HCT116 (cell line): Measurements from ENCODE around the gene NFATC1. TPM values are rescaled to one million over a fixed set of nuclear protein-coding genes. Genes with fewer than 3 reads are reported as not detected.

Experiments
- ATAC-seq: fragments of 200-7000 bp; cut with Tn5 transposase; 2 replicates; pipeline ENCODE4 v1.9.1; 2020; ENCODE audit warnings: mild to moderate bottlenecking, moderate library complexity
- BruUV-seq: library from RNA; stranded (reverse); fragments of 400-500 nt; replicated peaks from 2 replicates; lab custom pipeline; 2021; lab: Mats Ljungman, UMichigan
- CTCF ChIA-PET: fragments of 300-600 bp; sonication (Branson Sonifier 250); formaldehyde crosslinking; loops from one replicate; lab custom pipeline; 2021; ENCODE audit warnings: antibody characterized with exemption; lab: Charles Lee
- POLR2A ChIA-PET: fragments of 300-600, 350-600 bp; sonication (Branson Sonifier 250); formaldehyde crosslinking; loops from one replicate; lab custom pipeline; 2021; ENCODE audit warnings: antibody characterized with exemption; lab: Charles Lee
- RAD21 ChIA-PET, 2 experiments: fragments of 300-600 bp; sonication (Branson Sonifier 250); formaldehyde crosslinking; loops; one replicate each; lab custom pipeline; 2023; ENCODE audit warnings: low total read pairs in 2 of 2; ENCODE audit not compliant: uncharacterized antibody in 2 of 2, unreplicated experiment in 2 of 2, low non-redundant PET in 1 of 2; lab: Charles Lee
- DNase-seq: peaks from one replicate; pipeline ENCODE4 v3.0.0-alpha.2; 2010; ENCODE audit warnings: low read depth, low spot score
- H2AFZ ChIP-seq: fragments of 200-600 bp; shearing (Covaris generic), sonication (generic); 2 replicates; pipeline ENCODE4 v1.6.1; 2017; ENCODE audit warnings: low read depth, mixed run types, mixed read lengths, antibody characterized with exemption, low read length; ENCODE audit not compliant: poor library complexity, severe bottlenecking
- H3K27ac ChIP-seq: 2 replicates; pipeline ENCODE4 v1.5.1; 2012; ENCODE audit warnings: low read depth, low read length
- H3K27me3 ChIP-seq: fragments of 200-600 bp; sonication (generic); 2 replicates; pipeline ENCODE4 v1.6.1; 2016; ENCODE audit warnings: mixed run types, low read length, mixed read lengths; ENCODE audit not compliant: insufficient read depth
- H3K36me3 ChIP-seq, 2 experiments: fragments of 200-500 bp in 1 of 2; fragments of 200-600 bp in 1 of 2; sonication (Bioruptor generic) in 1 of 2; sonication (generic) in 1 of 2; 2 replicates each; pipeline versions ENCODE4 v1.5.1 to v1.6.1; 2014 to 2016; ENCODE audit warnings: low read length in 2 of 2, inconsistent platforms in 1 of 2, mixed read lengths in 1 of 2, mixed run types in 1 of 2; ENCODE audit not compliant: insufficient read depth in 2 of 2, control insufficient read depth in 1 of 2
- H3K4me1 ChIP-seq, 2 experiments: fragments of 200-600 bp in 1 of 2; sonication (generic) in 1 of 2; 2 replicates each; pipeline versions ENCODE4 v1.5.1 to v1.6.1; 2012 to 2017; ENCODE audit warnings: low read length in 2 of 2, inconsistent platforms in 1 of 2, mild to moderate bottlenecking in 1 of 2, mixed read lengths in 1 of 2, mixed run types in 1 of 2, moderate library complexity in 1 of 2; ENCODE audit not compliant: insufficient read depth in 2 of 2, control insufficient read depth in 1 of 2
- H3K4me2 ChIP-seq: fragments of 200-600 bp; sonication (generic); 2 replicates; pipeline ENCODE4 v1.6.1; 2017; ENCODE audit warnings: mixed run types, low read length, mixed read lengths
- H3K4me3 ChIP-seq, 2 experiments: fragments of 200-600 bp in 1 of 2; sonication (generic) in 1 of 2; replicated peaks in 1 of 2; 2 replicates each; pipeline ENCODE4 v1.5.1; 2011 to 2016; ENCODE audit warnings: low read length in 2 of 2, control low read depth in 1 of 2, low read depth in 1 of 2, mild to moderate bottlenecking in 1 of 2, mixed read lengths in 1 of 2, mixed run types in 1 of 2
- H3K79me2 ChIP-seq: fragments of 200-600 bp; sonication (generic); 2 replicates; pipeline ENCODE4 v1.6.1; 2017; ENCODE audit warnings: mild to moderate bottlenecking, mixed run types, low read length, moderate library complexity, mixed read lengths; ENCODE audit not compliant: insufficient read depth
- H3K9ac ChIP-seq: fragments of 200-600 bp; sonication (generic); 2 replicates; pipeline ENCODE4 v1.6.1; 2016; ENCODE audit warnings: low read length, mixed read lengths
- H3K9me2 ChIP-seq: fragments of 200-600 bp; sonication (generic), shearing (Covaris generic); 2 replicates; pipeline ENCODE4 v1.6.1; 2017; ENCODE audit warnings: mixed run types, mild to moderate bottlenecking, moderate library complexity; ENCODE audit not compliant: insufficient read depth
- H3K9me3 ChIP-seq, 2 experiments: fragments of 200-500 bp in 1 of 2; fragments of 200-600 bp in 1 of 2; sonication (Bioruptor generic) in 1 of 2; sonication (generic) in 1 of 2; 2 replicates each; pipeline ENCODE4 v1.6.1; 2014 to 2017; ENCODE audit warnings: low read length in 2 of 2, mixed read lengths in 2 of 2, inconsistent platforms in 1 of 2, low read depth in 1 of 2, mild to moderate bottlenecking in 1 of 2, mixed run types in 1 of 2, moderate library complexity in 1 of 2; ENCODE audit not compliant: control insufficient read depth in 1 of 2, insufficient read depth in 1 of 2
- H4K20me1 ChIP-seq: fragments of 200-600 bp; sonication (generic), shearing (Covaris generic); 2 replicates; pipeline ENCODE4 v1.6.1; 2017; ENCODE audit warnings: mixed run types, mild to moderate bottlenecking, moderate library complexity; ENCODE audit not compliant: insufficient read depth
- EGR1 ChIP-seq: IDR thresholded peaks from 2 replicates; pipeline ENCODE4 v1.6.1; 2012; ENCODE audit warnings: low read depth
- EZH2 ChIP-seq: fragments of 200-600 bp; sonication (generic); IDR thresholded peaks from 2 replicates; pipeline ENCODE4 v1.6.1; 2017; ENCODE audit warnings: antibody characterized with exemption, mixed run types
- FOSL1 ChIP-seq: IDR thresholded peaks from 2 replicates; pipeline ENCODE4 v1.6.1; 2012; ENCODE audit warnings: low read depth
- JUND ChIP-seq: IDR thresholded peaks from 2 replicates; pipeline ENCODE4 v1.6.1; 2012
- POLR2A ChIP-seq: IDR thresholded peaks from 2 replicates; pipeline ENCODE4 v1.7.0; 2011; ENCODE audit warnings: borderline replicate concordance; ENCODE audit not compliant: insufficient read depth, insufficient read length; ENCODE audit errors: extremely low read depth
- RAD21 ChIP-seq: IDR thresholded peaks from 2 replicates; pipeline ENCODE4 v1.6.1; 2012; ENCODE audit warnings: low read depth, mild to moderate bottlenecking
- SIN3A ChIP-seq: IDR thresholded peaks from 2 replicates; pipeline ENCODE4 v1.6.1; 2012; ENCODE audit warnings: low read depth
- SRF ChIP-seq: IDR thresholded peaks from 2 replicates; pipeline ENCODE4 v1.6.1; 2012; ENCODE audit warnings: low read depth
- TCF7L2 ChIP-seq: IDR thresholded peaks from 2 replicates; pipeline ENCODE4 v1.7.0; 2011; ENCODE audit warnings: borderline replicate concordance, inconsistent platforms; ENCODE audit not compliant: insufficient read depth, insufficient read length; ENCODE audit errors: extremely low read depth
- YY1 ChIP-seq: IDR thresholded peaks from 2 replicates; pipeline ENCODE4 v1.6.1; 2011; ENCODE audit warnings: low read length, low read depth, moderate library complexity, mild to moderate bottlenecking; ENCODE audit not compliant: insufficient replicate concordance; ENCODE audit errors: extremely low read depth
- ZFX ChIP-seq: fragments of 450-650 bp; IDR thresholded peaks from 2 replicates; pipeline ENCODE4 v1.6.1; 2017
- ZNF274 ChIP-seq: fragments of 200-500 bp; sonication (Bioruptor generic); IDR thresholded peaks from 2 replicates; pipeline ENCODE4 v1.6.1; 2014; ENCODE audit warnings: mild to moderate bottlenecking, low read depth, low read length, inconsistent platforms
- intact Hi-C: fragments of 100-400 bp; cut with micrococcal nuclease; formaldehyde crosslinking; loops from 2 replicates; pipeline ENCODE4 v1.10.0; 2022
- total RNA-seq: library from RNA; stranded (reverse); gene quantifications from one replicate; pipeline ENCODE4 v1.2.1, GENCODE V29; 2021; ENCODE audit not compliant: unreplicated experiment
- TF ChIP-seq, protein P1 (sequence below), 3 experiments: fragments of 200-600 bp in 1 of 3; sonication (generic) in 1 of 3; IDR thresholded peaks in 2 of 3; conservative IDR thresholded peaks in 1 of 3; 2 replicates each; pipeline ENCODE4 v1.5.1; 2012 to 2017; ENCODE audit warnings: low read depth in 2 of 3, low read length in 2 of 3, antibody characterized with exemption in 1 of 3, borderline replicate concordance in 1 of 3, control low read depth in 1 of 3, mild to moderate bottlenecking in 1 of 3, mixed read lengths in 1 of 3, mixed run types in 1 of 3, moderate library complexity in 1 of 3; ENCODE audit not compliant: insufficient read depth in 1 of 3
- TF ChIP-seq, protein P2 (sequence below): IDR thresholded peaks from 2 replicates; pipeline ENCODE4 v1.6.1; 2012; ENCODE audit warnings: low read depth
- TF ChIP-seq, protein P3 (sequence below): IDR thresholded peaks from 2 replicates; pipeline ENCODE4 v1.6.1; 2012
- TF ChIP-seq, protein P4 (sequence below): IDR thresholded peaks from 2 replicates; pipeline ENCODE4 v1.6.1; 2012

Gene NFATC1
- total RNA-seq, 1 experiment from 2014 or later, result 20.8 TPM

DNA sequence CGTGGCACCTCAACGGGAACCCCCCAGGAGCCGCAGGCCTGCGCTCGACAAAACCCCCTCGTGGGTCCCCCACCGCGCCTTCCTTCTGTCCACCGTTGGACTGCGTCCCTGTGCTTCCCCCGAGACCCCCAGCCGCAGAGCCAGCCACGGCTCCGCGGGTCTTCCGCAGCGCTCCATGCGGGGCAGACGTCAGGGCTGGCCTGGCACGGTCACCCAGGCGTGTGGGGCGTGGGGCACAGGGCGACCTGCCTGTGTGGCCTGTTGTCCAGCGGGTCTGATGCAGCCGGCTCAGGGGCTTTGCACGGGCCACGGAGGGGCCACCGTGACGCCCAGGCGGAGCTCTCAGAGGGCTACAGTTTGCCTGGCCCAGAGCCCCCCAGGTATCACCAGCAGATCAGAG is 11.0 kb downstream of the NFATC1 start:
- H4K20me1 ChIP-seq, result no peaks in the 10 kb centered on the region
- DNase-seq, result no peak
- H3K9ac ChIP-seq, result no peak overlapping the region
- H3K79me2 ChIP-seq, result peaks cover 46% of the 10 kb centered on the region
- no peaks in the 10 kb centered on the region; a peak in 1 of 4 replicates for H3K36me3 ChIP-seq
- H2AFZ ChIP-seq, result no peak overlapping the region
- POLR2A ChIA-PET, result no interaction called here
- no peaks in the 10 kb centered on the region for H3K9me2 ChIP-seq
- no peaks in the 10 kb centered on the region for H3K27me3 ChIP-seq
- TF ChIP-seq ZFX (no peak), EGR1 (no peak), ZNF274 (no peak), YY1 (no peak), JUND (no peak), POLR2A (no peak)
- TF ChIP-seq, protein P1, sequence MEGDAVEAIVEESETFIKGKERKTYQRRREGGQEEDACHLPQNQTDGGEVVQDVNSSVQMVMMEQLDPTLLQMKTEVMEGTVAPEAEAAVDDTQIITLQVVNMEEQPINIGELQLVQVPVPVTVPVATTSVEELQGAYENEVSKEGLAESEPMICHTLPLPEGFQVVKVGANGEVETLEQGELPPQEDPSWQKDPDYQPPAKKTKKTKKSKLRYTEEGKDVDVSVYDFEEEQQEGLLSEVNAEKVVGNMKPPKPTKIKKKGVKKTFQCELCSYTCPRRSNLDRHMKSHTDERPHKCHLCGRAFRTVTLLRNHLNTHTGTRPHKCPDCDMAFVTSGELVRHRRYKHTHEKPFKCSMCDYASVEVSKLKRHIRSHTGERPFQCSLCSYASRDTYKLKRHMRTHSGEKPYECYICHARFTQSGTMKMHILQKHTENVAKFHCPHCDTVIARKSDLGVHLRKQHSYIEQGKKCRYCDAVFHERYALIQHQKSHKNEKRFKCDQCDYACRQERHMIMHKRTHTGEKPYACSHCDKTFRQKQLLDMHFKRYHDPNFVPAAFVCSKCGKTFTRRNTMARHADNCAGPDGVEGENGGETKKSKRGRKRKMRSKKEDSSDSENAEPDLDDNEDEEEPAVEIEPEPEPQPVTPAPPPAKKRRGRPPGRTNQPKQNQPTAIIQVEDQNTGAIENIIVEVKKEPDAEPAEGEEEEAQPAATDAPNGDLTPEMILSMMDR (IDR thresholded peaks at IDR 0.05 in 2 of 3, conservative IDR thresholded peaks at IDR 0.05 in 1 of 3; ENCODE audit: borderline replicate concordance in 1 of 3, insufficient read depth in 1 of 3, low read depth in 2 of 3, low read length in 2 of 3), result no peak
- no peak overlapping the region for H3K27ac ChIP-seq
- H3K4me3 ChIP-seq, result no peak overlapping the region
- no peak for ATAC-seq
- RAD21 ChIA-PET, result no interaction called here
- H3K4me1 ChIP-seq, result peaks cover 5 to 11% of the 10 kb centered on the region in 2 experiments; a peak in 3 of 4 replicates
- intact Hi-C loops, result no loop called here
- CTCF ChIA-PET, result no interaction called here
- no TSS peak for BruUV-seq
- no peaks in the 10 kb centered on the region for H3K9me3 ChIP-seq
- H3K4me2 ChIP-seq, result no peak overlapping the region

DNA sequence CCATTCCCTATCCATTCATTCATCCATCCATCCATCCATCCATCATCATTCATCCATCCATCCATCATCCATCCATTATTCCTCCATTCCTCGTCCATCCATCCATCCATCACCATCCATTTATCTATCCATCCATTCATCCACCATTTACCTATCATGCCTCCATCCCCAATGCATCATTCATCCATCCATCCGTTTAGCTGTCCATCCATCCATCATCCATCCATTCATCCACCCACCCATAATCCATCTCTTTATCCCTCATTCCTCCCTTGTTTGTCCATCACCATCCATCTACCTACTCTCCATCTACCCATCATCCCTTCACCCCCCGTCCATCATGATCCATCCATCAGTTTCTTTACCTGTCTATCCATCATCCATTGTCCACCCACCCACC is 13.6 kb downstream of the NFATC1 start:
- CTCF ChIA-PET, result no interaction called here
- H3K27me3 ChIP-seq, result no peaks in the 10 kb centered on the region
- no peaks in the 10 kb centered on the region; a peak in 1 of 4 replicates for H3K4me1 ChIP-seq
- RAD21 ChIA-PET, result no interaction called here
- H3K4me3 ChIP-seq, result no peak overlapping the region
- H3K36me3 ChIP-seq, result no peaks in the 10 kb centered on the region; a peak in 2 of 4 replicates
- ATAC-seq (no peak), DNase-seq (no peak)
- peaks cover 38% of the 10 kb centered on the region for H3K79me2 ChIP-seq
- H3K27ac ChIP-seq, result no peak overlapping the region
- TF ChIP-seq RAD21 (no peak), ZFX (no peak), POLR2A (no peak), EZH2 (no peak), FOSL1 (no peak), TCF7L2 (no peak), SRF (no peak), EGR1 (no peak), SIN3A (no peak)
- TF ChIP-seq, protein P2, sequence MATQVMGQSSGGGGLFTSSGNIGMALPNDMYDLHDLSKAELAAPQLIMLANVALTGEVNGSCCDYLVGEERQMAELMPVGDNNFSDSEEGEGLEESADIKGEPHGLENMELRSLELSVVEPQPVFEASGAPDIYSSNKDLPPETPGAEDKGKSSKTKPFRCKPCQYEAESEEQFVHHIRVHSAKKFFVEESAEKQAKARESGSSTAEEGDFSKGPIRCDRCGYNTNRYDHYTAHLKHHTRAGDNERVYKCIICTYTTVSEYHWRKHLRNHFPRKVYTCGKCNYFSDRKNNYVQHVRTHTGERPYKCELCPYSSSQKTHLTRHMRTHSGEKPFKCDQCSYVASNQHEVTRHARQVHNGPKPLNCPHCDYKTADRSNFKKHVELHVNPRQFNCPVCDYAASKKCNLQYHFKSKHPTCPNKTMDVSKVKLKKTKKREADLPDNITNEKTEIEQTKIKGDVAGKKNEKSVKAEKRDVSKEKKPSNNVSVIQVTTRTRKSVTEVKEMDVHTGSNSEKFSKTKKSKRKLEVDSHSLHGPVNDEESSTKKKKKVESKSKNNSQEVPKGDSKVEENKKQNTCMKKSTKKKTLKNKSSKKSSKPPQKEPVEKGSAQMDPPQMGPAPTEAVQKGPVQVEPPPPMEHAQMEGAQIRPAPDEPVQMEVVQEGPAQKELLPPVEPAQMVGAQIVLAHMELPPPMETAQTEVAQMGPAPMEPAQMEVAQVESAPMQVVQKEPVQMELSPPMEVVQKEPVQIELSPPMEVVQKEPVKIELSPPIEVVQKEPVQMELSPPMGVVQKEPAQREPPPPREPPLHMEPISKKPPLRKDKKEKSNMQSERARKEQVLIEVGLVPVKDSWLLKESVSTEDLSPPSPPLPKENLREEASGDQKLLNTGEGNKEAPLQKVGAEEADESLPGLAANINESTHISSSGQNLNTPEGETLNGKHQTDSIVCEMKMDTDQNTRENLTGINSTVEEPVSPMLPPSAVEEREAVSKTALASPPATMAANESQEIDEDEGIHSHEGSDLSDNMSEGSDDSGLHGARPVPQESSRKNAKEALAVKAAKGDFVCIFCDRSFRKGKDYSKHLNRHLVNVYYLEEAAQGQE, result no peak
- TF ChIP-seq, protein P3, sequence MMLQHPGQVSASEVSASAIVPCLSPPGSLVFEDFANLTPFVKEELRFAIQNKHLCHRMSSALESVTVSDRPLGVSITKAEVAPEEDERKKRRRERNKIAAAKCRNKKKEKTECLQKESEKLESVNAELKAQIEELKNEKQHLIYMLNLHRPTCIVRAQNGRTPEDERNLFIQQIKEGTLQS, result no peak
- TF ChIP-seq, protein P4, sequence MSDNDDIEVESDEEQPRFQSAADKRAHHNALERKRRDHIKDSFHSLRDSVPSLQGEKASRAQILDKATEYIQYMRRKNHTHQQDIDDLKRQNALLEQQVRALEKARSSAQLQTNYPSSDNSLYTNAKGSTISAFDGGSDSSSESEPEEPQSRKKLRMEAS, result no peak
- POLR2A ChIA-PET, result no interaction called here
- no TSS peak for BruUV-seq
- no peak overlapping the region for H3K9ac ChIP-seq
- intact Hi-C loops, result no loop called here
- H3K9me2 ChIP-seq, result no peaks in the 10 kb centered on the region
- no peaks in the 10 kb centered on the region for H4K20me1 ChIP-seq
- no peak overlapping the region for H3K4me2 ChIP-seq
- no peaks in the 10 kb centered on the region for H3K9me3 ChIP-seq
- H2AFZ ChIP-seq, result no peak overlapping the region
